Measurements from ENCODE around the gene CTDSP2. TPM values are rescaled to one million over a fixed set of nuclear protein-coding genes. Genes with fewer than 3 reads are reported as not detected.
"Not testable (repeated sequence)": the region's sequence is repeated elsewhere in the genome, so short reads cannot be mapped to it uniquely, and the experiment has no call there.

Gene CTDSP2
- polyA plus RNA-seq, 4 donors = 256 to 278 (median 266) TPM

- peak; percentile 70 to 91 (median 88) for DNase-seq (ENCODE audit: low read depth in 4 of 4, low spot score in 3 of 4)
Observed at GRCh38 chr12:57836442-57837375, 9.8 kb downstream of the CTDSP2 start.

- no peak for DNase-seq (ENCODE audit: low read depth in 4 of 4, low spot score in 3 of 4)
Observed at GRCh38 chr12:57835366-57836288, 10.9 kb downstream of the CTDSP2 start.

- DNase-seq (ENCODE audit: low read depth in 4 of 4, low spot score in 3 of 4) = no peak
Observed at GRCh38 chr12:57834086-57834876, 12.2 kb downstream of the CTDSP2 start.

- no peak for DNase-seq (ENCODE audit: low read depth in 4 of 4, low spot score in 3 of 4)
Observed at GRCh38 chr12:57833672-57834071, 12.9 kb downstream of the CTDSP2 start.

GRCh38 chr12:57832966-57833365, 13.6 kb downstream of the CTDSP2 start:
- DNase-seq (ENCODE audit: low read depth in 4 of 4, low spot score in 3 of 4) = no peak

- no peak for DNase-seq (ENCODE audit: low read depth in 4 of 4, low spot score in 3 of 4)
Observed at GRCh38 chr12:57830393-57830792, 16.1 kb downstream of the CTDSP2 start.

GRCh38 chr12:57829025-57829777, 17.3 kb downstream of the CTDSP2 start:
- no peak for DNase-seq (ENCODE audit: low read depth in 4 of 4, low spot score in 3 of 4)

- DNase-seq (ENCODE audit: low read depth in 4 of 4, low spot score in 3 of 4) = no peak
Observed at GRCh38 chr12:57826966-57827365, 19.6 kb downstream of the CTDSP2 start.

- no peak for DNase-seq (ENCODE audit: low read depth in 4 of 4, low spot score in 3 of 4)
Observed at GRCh38 chr12:57826400-57826799, 20.1 kb downstream of the CTDSP2 start.

- no peak for DNase-seq (ENCODE audit: low read depth in 4 of 4, low spot score in 3 of 4)
Observed at GRCh38 chr12:57825451-57825850, 21.1 kb downstream of the CTDSP2 start.

- no peak for DNase-seq (ENCODE audit: low read depth in 4 of 4, low spot score in 3 of 4)
Observed at GRCh38 chr12:57823908-57824640, 22.5 kb downstream of the CTDSP2 start.

- no peak for DNase-seq (ENCODE audit: low read depth in 4 of 4, low spot score in 3 of 4)
Observed at GRCh38 chr12:57823131-57823907, 23.2 kb downstream of the CTDSP2 start.

- DNase-seq (ENCODE audit: low read depth in 4 of 4, low spot score in 3 of 4) = no peak
Observed at GRCh38 chr12:57822392-57823130, 24.0 kb downstream of the CTDSP2 start.

- DNase-seq (ENCODE audit: low read depth in 4 of 4, low spot score in 3 of 4) = no peak
Observed at GRCh38 chr12:57821474-57822214, 24.9 kb downstream of the CTDSP2 start.

- not testable (repeated sequence) for DNase-seq (ENCODE audit: low read depth in 4 of 4, low spot score in 3 of 4)
Observed at GRCh38 chr12:57821015-57821414, 25.5 kb downstream of the CTDSP2 start.

- not testable (repeated sequence) for DNase-seq (ENCODE audit: low read depth in 4 of 4, low spot score in 3 of 4)
Observed at GRCh38 chr12:57820119-57820518, 26.4 kb downstream of the CTDSP2 start.

GRCh38 chr12:57817990-57818331, 28.6 kb downstream of the CTDSP2 start:
- DNase-seq (ENCODE audit: low read depth in 4 of 4, low spot score in 3 of 4) = not testable (repeated sequence)

Data from right renal pelvis (tissue), 4 donors.